Measurements from ENCODE around the gene KLK6.

Gene KLK6

DNA sequence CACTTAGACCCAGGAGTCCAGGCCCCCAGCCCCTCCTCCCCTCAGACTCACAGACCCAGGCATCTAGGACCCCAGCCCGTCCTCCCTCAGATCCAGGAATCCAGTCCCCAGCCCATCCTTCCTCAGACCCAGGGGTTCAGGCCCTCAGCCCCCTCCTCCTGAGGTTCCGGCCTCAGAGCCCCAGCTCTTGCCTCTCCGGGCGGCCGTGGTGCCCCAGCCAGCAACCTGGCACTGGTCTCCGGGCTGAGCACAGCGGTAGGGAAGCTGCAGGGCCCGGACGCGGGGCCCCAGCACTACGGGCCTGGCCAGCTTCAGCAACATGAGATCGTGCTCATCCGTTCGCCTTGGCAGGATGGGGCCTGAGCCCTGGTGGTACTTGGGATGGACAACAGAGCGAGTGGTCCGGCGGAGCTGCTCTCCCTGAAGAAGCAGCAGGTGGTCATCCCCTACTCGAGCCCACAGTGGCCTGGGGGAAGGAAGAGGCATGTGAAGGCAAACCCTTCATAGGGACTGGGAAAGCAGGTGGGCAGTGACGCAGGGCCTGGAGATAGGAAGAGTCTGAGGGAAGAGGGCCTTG lies 46.4 kb upstream of the KLK6 start:
- H3K27me3 ChIP-seq (ENCODE audit: low read length), result no peaks in the 10 kb centered on the region
- H3K9ac ChIP-seq (ENCODE audit: low read length), result no peak overlapping the region

DNA sequence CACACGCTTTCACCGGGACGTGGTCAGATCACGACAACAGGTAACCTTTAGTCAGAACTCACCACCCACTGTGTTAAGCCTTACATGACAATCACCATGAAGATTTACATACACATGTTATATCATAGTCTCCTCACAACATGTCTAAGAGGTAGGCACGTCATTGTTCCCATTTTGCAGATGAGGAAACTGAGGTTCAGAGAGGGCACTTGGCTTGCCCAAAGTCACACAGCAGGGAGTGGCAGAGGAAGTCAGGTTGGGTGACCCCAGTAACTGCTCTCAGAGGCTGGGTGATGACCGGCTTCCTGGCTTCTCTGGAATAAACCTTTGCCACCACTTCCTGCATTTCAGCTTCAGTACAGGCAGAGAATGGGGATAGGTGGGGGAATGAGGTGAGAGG lies 44.9 kb upstream of the KLK6 start:
- H3K27me3 ChIP-seq (ENCODE audit: low read length), result no peaks in the 10 kb centered on the region
- TF ChIP-seq, protein P1, sequence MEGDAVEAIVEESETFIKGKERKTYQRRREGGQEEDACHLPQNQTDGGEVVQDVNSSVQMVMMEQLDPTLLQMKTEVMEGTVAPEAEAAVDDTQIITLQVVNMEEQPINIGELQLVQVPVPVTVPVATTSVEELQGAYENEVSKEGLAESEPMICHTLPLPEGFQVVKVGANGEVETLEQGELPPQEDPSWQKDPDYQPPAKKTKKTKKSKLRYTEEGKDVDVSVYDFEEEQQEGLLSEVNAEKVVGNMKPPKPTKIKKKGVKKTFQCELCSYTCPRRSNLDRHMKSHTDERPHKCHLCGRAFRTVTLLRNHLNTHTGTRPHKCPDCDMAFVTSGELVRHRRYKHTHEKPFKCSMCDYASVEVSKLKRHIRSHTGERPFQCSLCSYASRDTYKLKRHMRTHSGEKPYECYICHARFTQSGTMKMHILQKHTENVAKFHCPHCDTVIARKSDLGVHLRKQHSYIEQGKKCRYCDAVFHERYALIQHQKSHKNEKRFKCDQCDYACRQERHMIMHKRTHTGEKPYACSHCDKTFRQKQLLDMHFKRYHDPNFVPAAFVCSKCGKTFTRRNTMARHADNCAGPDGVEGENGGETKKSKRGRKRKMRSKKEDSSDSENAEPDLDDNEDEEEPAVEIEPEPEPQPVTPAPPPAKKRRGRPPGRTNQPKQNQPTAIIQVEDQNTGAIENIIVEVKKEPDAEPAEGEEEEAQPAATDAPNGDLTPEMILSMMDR (IDR thresholded peaks at IDR 0.05; ENCODE audit: insufficient read depth, low read length, poor library complexity, severe bottlenecking), result no peak
- TF ChIP-seq EZH2phosphoT487 (conservative IDR thresholded peaks at IDR 0.05; ENCODE audit: low read length), result no peak

More for the DNA sequence above, 46.4 kb upstream of the KLK6 start:
- Histone ChIP-seq H3K36me3 (ENCODE audit: low read length) (no peaks in the 10 kb centered on the region), H3K4me2 (ENCODE audit: low read depth, low read length, poor library complexity, severe bottlenecking) (no peak overlapping the region), H3F3A (ENCODE audit: insufficient read depth) (no peaks in the 10 kb centered on the region), H3K9me3 (ENCODE audit: insufficient read depth, low read length) (no peaks in the 10 kb centered on the region), H2AFZ (ENCODE audit: low read depth, low read length, severe bottlenecking) (no peak overlapping the region), H3K9me2 (replicated peaks; ENCODE audit: insufficient read depth, low read length) (no peaks in the 10 kb centered on the region), H3K4me3 (ENCODE audit: insufficient read depth, low read length, poor library complexity, severe bottlenecking) (no peak overlapping the region), H3K79me2 (ENCODE audit: insufficient read depth, low read length) (no peaks in the 10 kb centered on the region), H4K20me1 (ENCODE audit: low read depth, low read length) (no peaks in the 10 kb centered on the region), H3K27ac (ENCODE audit: low read depth, low read length) (no peak overlapping the region)
- no peak for TF ChIP-seq EZH2phosphoT487 (conservative IDR thresholded peaks at IDR 0.05; ENCODE audit: low read length)
- TF ChIP-seq, protein P1 (IDR thresholded peaks at IDR 0.05; ENCODE audit: insufficient read depth, low read length, poor library complexity, severe bottlenecking), result no peak

DNA sequence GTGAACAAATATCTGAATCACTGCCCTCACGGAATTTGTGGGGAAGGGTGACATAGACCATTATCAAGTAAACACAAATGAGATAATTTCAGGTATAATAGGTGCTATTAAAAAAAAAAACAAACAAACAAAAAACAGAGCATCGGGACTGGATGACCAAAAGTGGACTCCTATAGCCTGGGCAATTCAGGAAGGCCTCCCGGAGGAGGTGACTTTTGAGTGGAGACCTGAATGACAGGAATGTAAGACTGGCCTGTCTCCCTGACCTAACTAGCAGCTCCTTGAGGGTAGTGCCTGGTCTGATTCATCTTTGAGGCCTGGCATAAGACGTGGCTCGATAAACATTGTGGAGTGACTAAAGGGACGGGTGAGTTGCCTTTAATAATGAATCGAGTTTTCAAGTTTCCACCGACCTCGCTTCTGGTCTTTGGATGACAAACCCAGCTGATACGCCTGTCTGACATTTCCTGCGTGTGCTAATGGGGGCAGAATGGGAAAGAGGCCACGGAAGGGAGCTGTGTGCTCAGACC lies 43.3 kb upstream of the KLK6 start:
- TF ChIP-seq, protein P1 (IDR thresholded peaks at IDR 0.05; ENCODE audit: insufficient read depth, low read length, poor library complexity, severe bottlenecking), result no peak
- TF ChIP-seq EZH2phosphoT487 (conservative IDR thresholded peaks at IDR 0.05; ENCODE audit: low read length), result no peak
- Histone ChIP-seq H3F3A (ENCODE audit: insufficient read depth) (no peaks in the 10 kb centered on the region), H3K9ac (ENCODE audit: low read length) (no peak overlapping the region), H2AFZ (ENCODE audit: low read depth, low read length, severe bottlenecking) (no peak overlapping the region), H3K36me3 (ENCODE audit: low read length) (no peaks in the 10 kb centered on the region), H4K20me1 (ENCODE audit: low read depth, low read length) (no peaks in the 10 kb centered on the region), H3K27me3 (ENCODE audit: low read length) (no peaks in the 10 kb centered on the region), H3K4me2 (ENCODE audit: low read depth, low read length, poor library complexity, severe bottlenecking) (no peak overlapping the region), H3K27ac (ENCODE audit: low read depth, low read length) (no peak overlapping the region), H3K79me2 (ENCODE audit: insufficient read depth, low read length) (no peaks in the 10 kb centered on the region), H3K9me2 (replicated peaks; ENCODE audit: insufficient read depth, low read length) (no peaks in the 10 kb centered on the region), H3K9me3 (ENCODE audit: insufficient read depth, low read length) (no peaks in the 10 kb centered on the region), H3K4me3 (ENCODE audit: insufficient read depth, low read length, poor library complexity, severe bottlenecking) (no peak overlapping the region)

More for the DNA sequence above, 44.9 kb upstream of the KLK6 start:
- no peak overlapping the region for H3K27ac ChIP-seq (ENCODE audit: low read depth, low read length)
- no peaks in the 10 kb centered on the region for H4K20me1 ChIP-seq (ENCODE audit: low read depth, low read length)
- H2AFZ ChIP-seq (ENCODE audit: low read depth, low read length, severe bottlenecking), result no peak overlapping the region
- no peaks in the 10 kb centered on the region for H3F3A ChIP-seq (ENCODE audit: insufficient read depth)
- no peaks in the 10 kb centered on the region for H3K36me3 ChIP-seq (ENCODE audit: low read length)
- H3K9me3 ChIP-seq (ENCODE audit: insufficient read depth, low read length), result no peaks in the 10 kb centered on the region
- H3K9me2 ChIP-seq (replicated peaks; ENCODE audit: insufficient read depth, low read length), result no peaks in the 10 kb centered on the region
- no peaks in the 10 kb centered on the region for H3K79me2 ChIP-seq (ENCODE audit: insufficient read depth, low read length)
- no peak overlapping the region for H3K4me3 ChIP-seq (ENCODE audit: insufficient read depth, low read length, poor library complexity, severe bottlenecking)
- no peak overlapping the region for H3K4me2 ChIP-seq (ENCODE audit: low read depth, low read length, poor library complexity, severe bottlenecking)
- H3K9ac ChIP-seq (ENCODE audit: low read length), result no peak overlapping the region
